ENCODE data around the gene KCNMA1.

DNA sequence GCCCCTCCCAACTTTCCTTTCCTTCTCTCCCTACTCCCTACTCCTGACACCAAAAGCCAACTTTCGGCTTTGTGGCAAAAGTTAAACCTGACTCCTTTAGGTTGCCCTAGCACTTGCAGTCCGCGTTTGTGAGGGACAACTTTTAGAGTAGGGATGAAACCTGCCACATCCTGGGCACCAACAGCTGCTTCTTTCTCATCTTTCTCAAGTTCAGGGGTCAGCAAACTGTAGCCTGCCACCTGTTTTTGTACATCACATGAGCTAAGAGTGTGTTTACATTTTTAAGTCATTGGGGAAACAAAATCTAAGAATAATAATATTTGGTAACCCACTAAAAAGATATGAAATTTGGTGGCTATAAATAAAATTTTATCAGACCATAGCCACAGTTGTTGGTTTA, 660.6 kb downstream of the KCNMA1 start:
- TF ChIP-seq CTCF (IDR thresholded peaks at IDR 0.05): no peak
- no peak for TF ChIP-seq POLR2A (IDR thresholded peaks at IDR 0.05)
